B cell (primary cell): ENCODE data around the gene OTOL1. TPM values are rescaled to one million over a fixed set of nuclear protein-coding genes. Genes with fewer than 3 reads are reported as not detected.

Source experiments
- ATAC-seq: fragments of 200-7000 bp; cut with Tn5 transposase; one replicate; pipeline ENCODE4 v1.10.0; 2021; ENCODE audit warnings: low read depth, mild to moderate bottlenecking, moderate number of reproducible peaks, moderate library complexity
- CTCF ChIA-PET: fragments of 350-600 bp; sonication (Branson Sonifier 250); formaldehyde crosslinking; loops from one replicate; lab custom pipeline; 2021; ENCODE audit warnings: antibody characterized with exemption, inconsistent platforms; lab: Charles Lee
- POLR2A ChIA-PET: fragments of 350-600 bp; sonication (Branson Sonifier 250); formaldehyde crosslinking; loops from one replicate; lab custom pipeline; 2021; ENCODE audit warnings: antibody characterized with exemption; lab: Charles Lee
- DNase-seq: peaks from one replicate; pipeline ENCODE4 v3.0.0; 2013
- H2AFZ ChIP-seq: 2 replicates; pipeline ENCODE4 v1.6.1; 2012; ENCODE audit warnings: mild to moderate bottlenecking, low read depth, low read length; ENCODE audit not compliant: insufficient read depth, poor library complexity, severe bottlenecking
- H3K27ac ChIP-seq, 2 donors: 1 replicate in 1 of 2; 2 replicates in 1 of 2; pipeline ENCODE4 v1.5.1; 2012 to 2013; ENCODE audit warnings: low read length in 2 of 2, mild to moderate bottlenecking in 2 of 2, moderate library complexity in 1 of 2
- H3K27me3 ChIP-seq, 4 experiments: fragments of 200-600 bp in 1 of 4; sonication (generic) in 1 of 4; replicated peaks in 1 of 4; 1 replicate in 2 of 4; 2 replicates in 2 of 4; pipeline versions ENCODE4 v1.6.1 to v1.7.0; 2013 to 2016; ENCODE audit warnings: low read length in 3 of 4, mild to moderate bottlenecking in 2 of 4, mixed read lengths in 1 of 4, moderate library complexity in 1 of 4; ENCODE audit not compliant: insufficient read depth in 4 of 4, control insufficient read depth in 3 of 4; ENCODE audit errors: control extremely low read depth in 1 of 4
- H3K36me3 ChIP-seq, 2 experiments: replicated peaks in 1 of 2; 1 replicate in 1 of 2; 2 replicates in 1 of 2; pipeline versions ENCODE4 v1.6.1 to v1.7.1; 2013; ENCODE audit warnings: low read length in 1 of 2; ENCODE audit not compliant: insufficient read depth in 2 of 2, control insufficient read depth in 1 of 2; ENCODE audit errors: control extremely low read depth in 1 of 2, extremely low read depth in 1 of 2
- H3K4me1 ChIP-seq, 2 donors: fragments of 200-600 bp in 1 of 2; sonication (generic) in 1 of 2; 1 replicate in 1 of 2; 2 replicates in 1 of 2; pipeline versions ENCODE4 v1.5.1 to v1.6.1; 2013 to 2017; ENCODE audit warnings: low read length in 2 of 2; ENCODE audit not compliant: control insufficient read depth in 2 of 2, insufficient read depth in 2 of 2
- H3K4me2 ChIP-seq: replicated peaks from 2 replicates; pipeline ENCODE3; 2012; ENCODE audit warnings: mild to moderate bottlenecking, low read depth, low read length; ENCODE audit not compliant: poor library complexity, severe bottlenecking
- H3K4me3 ChIP-seq, 5 experiments: fragments of 200-600 bp in 1 of 5; sonication (generic) in 1 of 5; 1 replicate in 3 of 5; 2 replicates in 2 of 5; pipeline versions ENCODE4 v1.5.1 to v1.7.0; 2011 to 2016; ENCODE audit warnings: low read length in 4 of 5, mild to moderate bottlenecking in 4 of 5, low read depth in 2 of 5, control low read depth in 1 of 5, moderate library complexity in 1 of 5; ENCODE audit not compliant: insufficient read depth in 1 of 5; ENCODE audit errors: control extremely low read depth in 1 of 5, extremely low read depth in 1 of 5
- H3K79me2 ChIP-seq: fragments of 200-600 bp; sonication (generic); one replicate; pipeline ENCODE4 v1.6.0; 2016; ENCODE audit warnings: low read length; ENCODE audit not compliant: control insufficient read depth, insufficient read depth
- H3K9ac ChIP-seq: fragments of 200-600 bp; sonication (generic); 2 replicates; pipeline ENCODE4 v1.6.1; 2017; ENCODE audit warnings: mild to moderate bottlenecking, low read length, moderate library complexity
- H3K9me3 ChIP-seq, 3 donors: one replicate each; pipeline versions ENCODE4 v1.6.1 to v1.7.1; 2013; ENCODE audit warnings: low read length in 2 of 3; ENCODE audit not compliant: control insufficient read depth in 2 of 3, insufficient read depth in 1 of 3; ENCODE audit errors: control extremely low read depth in 1 of 3
- H4K20me1 ChIP-seq: 2 replicates; pipeline ENCODE4 v1.6.0; 2012; ENCODE audit warnings: mild to moderate bottlenecking, low read length; ENCODE audit not compliant: insufficient read depth, control insufficient read depth, poor library complexity, severe bottlenecking
- H3K27ac Mint-ChIP-seq: one replicate; pipeline ENCODE4 v1.8.0; 2021; ENCODE audit warnings: mixed read lengths
- H3K27me3 Mint-ChIP-seq: one replicate; pipeline ENCODE4 v1.8.0; 2021; ENCODE audit warnings: mixed read lengths
- H3K4me1 Mint-ChIP-seq: one replicate; pipeline ENCODE4 v1.8.0; 2021; ENCODE audit warnings: mixed read lengths
- H3K4me3 Mint-ChIP-seq: one replicate; pipeline ENCODE4 v1.8.0; 2021; ENCODE audit warnings: mixed read lengths
- H3K9me3 Mint-ChIP-seq: one replicate; pipeline ENCODE4 v1.8.0; 2022; ENCODE audit warnings: mixed read lengths; ENCODE audit not compliant: insufficient read depth
- CTCF ChIP-seq: fragments of 200-600 bp; IDR thresholded peaks from one replicate; pipeline ENCODE4 v1.8.0; 2022; ENCODE audit warnings: antibody characterized with exemption, mild to moderate bottlenecking
- EZH2 ChIP-seq: IDR thresholded peaks from 2 replicates; pipeline ENCODE4 v1.6.1; 2012; ENCODE audit warnings: borderline replicate concordance, low read depth, mild to moderate bottlenecking, moderate library complexity, low read length; ENCODE audit not compliant: insufficient read depth, poor library complexity, severe bottlenecking
- WGBS: methylation state at CpG from one replicate; pipeline ENCODE4 v1.1.5; 2013; ENCODE audit warnings: missing lambda C conversion rate; ENCODE audit not compliant: insufficient coverage; 5-methylcytosine and 5-hydroxymethylcytosine counted together
- intact Hi-C: fragments of 100-400 bp; cut with micrococcal nuclease; formaldehyde crosslinking; loops from one replicate; pipeline ENCODE4 v1.10.0; 2022
- polyA plus RNA-seq: library from polyadenylated mRNA; depleted of rRNA; stranded (reverse); fragments of >200 nt; gene quantifications from 2 replicates; pipeline ENCODE4 v1.2.3, GENCODE V29; 2012
- total RNA-seq, 2 donors: library from RNA; stranded (reverse); fragments of 120-200 nt in 1 of 2; gene quantifications; 1 replicate in 1 of 2; 2 replicates in 1 of 2; pipeline versions ENCODE4 v1.2.3 to v1.2.4, GENCODE V29; 2013 to 2022

Gene OTOL1
- total and polyA plus RNA-seq, 2 donors (not counting 1 experiment from before 2014, with no cell fraction given) = not detected

- no peak overlapping the region for H3K9ac ChIP-seq
- 100% methylated on average over 1 of the region's 1 CpG for WGBS
Measured at GRCh38 chr3:161549261-161549660, 52.7 kb downstream of the OTOL1 start.

More at GRCh38 chr3:161549261-161549660, 52.7 kb downstream of the OTOL1 start:
- H3K9me3 ChIP-seq = no peaks in the 10 kb centered on the region
- intact Hi-C loops = no loop called here
- H4K20me1 ChIP-seq = no peaks in the 10 kb centered on the region
- TF ChIP-seq CTCF (no peak), EZH2 (no peak)
- H3K27me3 Mint-ChIP-seq = peaks cover 3% of the 10 kb centered on the region
- no peaks in the 10 kb centered on the region for H3K9me3 Mint-ChIP-seq
- H3K4me1 ChIP-seq = no peaks in the 10 kb centered on the region
- H3K27ac Mint-ChIP-seq = no peak overlapping the region
- H3K4me3 Mint-ChIP-seq = no peak overlapping the region
- DNase-seq (no peak), ATAC-seq (no peak)
- no peak overlapping the region for H2AFZ ChIP-seq
- ChIA-PET POLR2A (no interaction called here), CTCF (no interaction called here)
- no peaks in the 10 kb centered on the region for H3K4me1 Mint-ChIP-seq
- no peaks in the 10 kb centered on the region for H3K36me3 ChIP-seq
- no peak overlapping the region for H3K4me3 ChIP-seq
- no peaks in the 10 kb centered on the region for H3K79me2 ChIP-seq
- no peaks in the 10 kb centered on the region for H3K27me3 ChIP-seq
- H3K4me2 ChIP-seq = no peak overlapping the region
- no peak overlapping the region for H3K27ac ChIP-seq
